ENCODE measurements around the gene FBF1. TPM values are rescaled to one million over a fixed set of nuclear protein-coding genes. Genes with fewer than 3 reads are reported as not detected.
A peak's percentile ranks its signal among the peaks of the same experiment; 100 is the strongest.

Gene FBF1
- total RNA-seq, 1 experiment from 2014 or later, result 8.3 TPM

- Histone ChIP-seq H3K27me3 (ENCODE audit: insufficient read depth, low read length) (no peaks in the 10 kb centered on the region), H2BK5ac (ENCODE audit: insufficient read length, low read length) (no peak overlapping the region), H3K27ac (ENCODE audit: insufficient read length, low read depth, low read length) (no peak overlapping the region), H4K8ac (replicated peaks; ENCODE audit: insufficient read length, low read depth, low read length) (no peak overlapping the region), H3T11ph (ENCODE audit: low read length) (no peak overlapping the region), H3K79me2 (ENCODE audit: insufficient read depth, low read length) (no peaks in the 10 kb centered on the region), H3K23me2 (ENCODE audit: insufficient read length, low read depth, low read length, poor library complexity, severe bottlenecking) (peaks cover 11% of the 10 kb centered on the region), H3K79me1 (ENCODE audit: insufficient read depth, low read depth, low read length, poor library complexity, severe bottlenecking) (no peaks in the 10 kb centered on the region), H3K4me1 (ENCODE audit: insufficient read depth, low read length) (no peaks in the 10 kb centered on the region), H3K56ac (ENCODE audit: insufficient read length, low read depth, low read length) (no peak overlapping the region), H2BK12ac (ENCODE audit: insufficient read length, low read depth, low read length) (no peak overlapping the region), H2AFZ (ENCODE audit: low read length) (no peak overlapping the region), H3K9ac (ENCODE audit: extremely low read depth, insufficient read length, low read length) (no peak overlapping the region), H2BK20ac (ENCODE audit: low read depth, low read length, poor library complexity, severe bottlenecking) (no peak overlapping the region), H4K91ac (ENCODE audit: insufficient read length, low read depth, low read length) (no peak overlapping the region), H3K4me2 (ENCODE audit: insufficient read depth, insufficient read length, low read length) (no peak overlapping the region), H3K9me3 (ENCODE audit: control insufficient read depth, low read depth, low read length) (no peaks in the 10 kb centered on the region), H2BK15ac (ENCODE audit: low read depth, low read length) (no peak overlapping the region), H3K18ac (ENCODE audit: insufficient read length, low read depth, low read length) (no peak overlapping the region), H3K23ac (ENCODE audit: insufficient read length, low read depth, low read length) (no peak overlapping the region), H2BK120ac (ENCODE audit: low read depth, low read length, poor library complexity, severe bottlenecking) (no peak overlapping the region), H2AK5ac (ENCODE audit: insufficient read length, low read length) (no peak overlapping the region), H4K20me1 (ENCODE audit: control insufficient read depth, insufficient read depth, insufficient read length) (no peaks in the 10 kb centered on the region), H3K4ac (ENCODE audit: low read depth, low read length) (no peak overlapping the region), H4K5ac (ENCODE audit: insufficient read length, low read depth, low read length) (no peak overlapping the region), H3K14ac (ENCODE audit: insufficient read depth, low read length) (no peak overlapping the region)
- peaks cover 30 to 33% of the 10 kb centered on the region in 2 experiments for H3K4me1 Mint-ChIP-seq
- DNase-seq, result no peak
- H3K27ac Mint-ChIP-seq, result 0 out of 7 replicates have a peak overlapping the region, but pooled peaks of 1 of the 3 experiments have one; percentile 15
- TF ChIP-seq CTCF (conservative IDR thresholded peaks at IDR 0.05), result no peak
- H3K27me3 Mint-ChIP-seq (ENCODE audit: low read depth), result no peaks in the 10 kb centered on the region
- H3K36me3 Mint-ChIP-seq (ENCODE audit: insufficient read depth in 1 of 3, low read depth in 3 of 3), result peaks cover 10 to 38% (median 34%) of the 10 kb centered on the region in 3 experiments; a peak in 6 of 7 replicates
- peak overlapping the region; percentile 5 to 22; a peak in 3 of 5 replicates for H3K4me3 Mint-ChIP-seq
- no peaks in the 10 kb centered on the region for H3K9me3 Mint-ChIP-seq
- 100% methylated on average over 1 of the region's 9 CpGs for WGBS (ENCODE audit: extremely low coverage, insufficient read length, low lambda C conversion rate)
Observed at GRCh38 chr17:75976175-75976848, 35.5 kb upstream of the FBF1 start.

Data from H9 (cell line).